COLO668 (cell line): ENCODE data around the gene KIF5A.
A peak's percentile ranks its signal among the peaks of the same experiment; 100 is the strongest.

Experiments
- DNase-seq: peaks from one replicate; lab custom pipeline; 2025; ENCODE audit not compliant: unreplicated experiment; lab: John Stamatoyannopoulos, UW

Gene KIF5A

DNA sequence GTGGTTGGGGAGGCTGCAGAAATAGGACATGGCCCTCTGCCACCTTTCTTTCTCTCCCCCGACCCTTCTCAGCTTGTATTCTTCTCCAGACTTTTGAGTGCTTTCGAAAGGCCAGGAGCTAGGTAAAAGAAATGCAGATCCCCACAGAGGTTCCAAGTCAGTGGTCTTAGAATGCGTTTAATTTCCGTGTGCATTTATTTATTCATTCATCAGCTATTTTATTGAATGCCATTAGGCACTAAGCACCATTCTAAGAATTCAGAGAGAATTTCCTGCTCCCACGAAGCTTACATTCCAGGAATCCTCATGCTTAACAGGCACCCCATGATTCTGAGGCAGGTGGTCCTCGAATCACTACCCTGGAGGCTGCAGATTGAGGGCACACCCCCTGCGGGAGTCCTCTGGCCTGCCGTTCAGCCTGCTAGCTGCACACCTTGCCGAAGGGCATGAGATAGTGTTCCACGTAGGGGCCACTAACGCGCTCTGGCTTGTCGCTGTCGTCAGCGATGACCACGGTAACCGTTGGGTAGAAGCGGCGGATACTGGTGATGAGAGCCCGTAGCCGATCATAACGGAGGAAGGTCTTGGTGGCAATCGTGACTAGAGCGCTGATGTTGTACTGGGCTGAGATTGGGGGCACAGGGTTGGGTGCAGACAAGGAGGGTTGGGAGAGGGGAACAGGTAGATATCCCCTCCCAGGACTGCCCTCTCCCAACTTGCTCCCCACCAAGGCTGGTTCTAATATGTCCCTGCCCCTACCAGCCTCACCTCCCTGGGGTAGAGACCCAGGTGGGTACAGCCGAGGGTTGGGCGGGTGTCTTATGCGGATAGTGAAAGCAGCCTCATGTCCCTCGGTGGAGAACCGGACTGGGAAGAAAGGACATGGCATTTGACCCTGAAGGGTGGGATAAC, 78.7 kb downstream of the KIF5A start:
- DNase-seq: no peak

DNA sequence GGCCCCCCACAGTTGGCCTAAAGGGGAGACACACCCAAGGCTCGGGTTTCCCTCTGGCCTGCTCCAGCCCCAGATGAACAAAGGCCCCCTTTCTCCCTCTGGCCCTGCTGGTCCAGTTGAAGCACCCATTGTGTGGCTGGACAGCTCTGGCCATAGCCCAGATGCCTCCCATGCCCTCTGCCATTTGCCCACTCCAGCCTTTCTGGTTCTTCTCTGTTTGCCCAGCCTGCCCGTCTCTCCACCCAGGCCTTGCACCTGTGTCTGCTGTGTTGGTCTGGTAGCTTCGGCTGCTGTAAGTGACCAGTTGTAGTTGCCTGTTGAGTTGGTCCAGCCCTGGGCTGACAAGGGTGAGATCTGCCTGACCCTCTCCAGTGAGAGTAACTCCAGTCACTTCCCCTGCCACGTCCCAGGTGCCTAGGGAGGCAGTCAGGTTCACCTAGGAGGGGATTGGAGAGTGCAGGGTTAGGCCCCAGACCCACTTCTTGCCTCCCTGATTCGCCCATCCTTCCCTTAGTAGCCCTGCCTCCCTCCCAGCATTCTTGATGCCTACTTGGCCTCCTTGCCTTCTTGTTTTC, 80.1 kb downstream of the KIF5A start:
- DNase-seq: no peak

- no peak for DNase-seq
Observed at GRCh38 chr12:57630891-57631433, 81.1 kb downstream of the KIF5A start.

DNA sequence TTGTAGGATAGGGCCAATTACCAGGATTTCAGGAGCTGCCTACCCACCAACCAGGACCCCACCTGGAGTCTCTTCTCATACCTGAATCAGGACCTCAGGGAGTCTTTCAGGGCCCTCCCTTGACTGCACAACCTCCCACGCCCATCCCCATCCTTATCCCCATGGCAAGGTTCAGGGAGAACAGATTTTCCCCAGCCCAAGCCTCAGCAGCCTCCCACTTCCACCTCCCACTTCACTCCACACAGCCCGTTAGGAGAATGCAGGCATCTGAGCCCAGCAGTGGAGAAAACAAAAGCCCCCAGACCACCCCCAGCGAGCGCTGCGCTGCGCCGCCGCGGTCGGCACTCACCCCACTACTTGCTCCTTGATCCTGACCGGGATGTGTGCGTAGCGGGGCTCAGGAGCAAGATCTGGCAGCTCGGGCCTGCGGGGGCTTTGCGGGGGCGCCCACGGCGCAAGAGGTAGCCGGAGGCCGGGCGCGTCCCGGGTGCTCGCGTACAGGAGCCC, 81.8 kb downstream of the KIF5A start:
- no peak for DNase-seq

DNA sequence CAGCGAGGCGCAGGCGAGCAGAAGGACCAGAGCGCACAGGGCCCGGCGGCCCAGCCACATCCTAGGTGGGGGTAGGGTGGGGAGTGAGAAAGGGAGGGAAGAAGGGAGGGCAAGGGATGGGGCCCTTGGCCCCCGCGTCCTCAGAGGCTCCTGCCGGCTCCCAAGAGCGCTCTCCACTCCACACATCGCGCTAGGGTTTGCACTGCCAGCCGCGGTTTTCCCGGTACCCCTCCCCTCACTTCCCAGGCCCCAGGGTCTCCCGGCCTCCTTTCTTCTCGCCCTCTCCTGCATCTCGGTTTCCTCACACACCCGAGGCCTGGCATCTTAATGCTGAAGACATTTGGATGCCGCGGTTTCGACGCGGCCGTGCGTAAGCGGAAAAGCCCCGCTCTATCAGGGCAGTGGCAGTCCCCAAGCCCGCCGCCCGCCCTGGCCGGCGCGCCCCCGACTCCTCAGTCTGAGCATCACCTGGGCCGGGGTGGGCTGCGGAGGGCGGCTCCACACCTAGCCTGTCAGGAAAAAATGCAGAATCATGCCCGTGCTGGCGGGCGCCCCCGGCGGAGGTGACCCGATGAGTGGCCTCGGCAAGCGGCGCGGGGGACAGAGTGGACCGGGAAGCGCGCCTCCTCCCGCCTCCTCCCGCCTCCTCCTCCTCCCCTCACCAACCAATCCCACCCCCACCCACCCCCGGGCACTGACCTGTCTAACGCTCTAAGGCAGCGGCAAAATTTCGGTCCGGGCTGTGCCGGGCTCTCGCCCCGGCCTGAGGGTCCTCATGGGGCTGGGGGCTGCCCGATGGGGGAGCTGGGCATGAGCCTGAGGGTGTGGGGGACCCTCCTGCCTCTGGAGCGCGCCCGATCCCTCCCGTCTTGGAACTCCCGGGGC, 82.5 kb downstream of the KIF5A start:
- DNase-seq: peak; percentile 10

DNA sequence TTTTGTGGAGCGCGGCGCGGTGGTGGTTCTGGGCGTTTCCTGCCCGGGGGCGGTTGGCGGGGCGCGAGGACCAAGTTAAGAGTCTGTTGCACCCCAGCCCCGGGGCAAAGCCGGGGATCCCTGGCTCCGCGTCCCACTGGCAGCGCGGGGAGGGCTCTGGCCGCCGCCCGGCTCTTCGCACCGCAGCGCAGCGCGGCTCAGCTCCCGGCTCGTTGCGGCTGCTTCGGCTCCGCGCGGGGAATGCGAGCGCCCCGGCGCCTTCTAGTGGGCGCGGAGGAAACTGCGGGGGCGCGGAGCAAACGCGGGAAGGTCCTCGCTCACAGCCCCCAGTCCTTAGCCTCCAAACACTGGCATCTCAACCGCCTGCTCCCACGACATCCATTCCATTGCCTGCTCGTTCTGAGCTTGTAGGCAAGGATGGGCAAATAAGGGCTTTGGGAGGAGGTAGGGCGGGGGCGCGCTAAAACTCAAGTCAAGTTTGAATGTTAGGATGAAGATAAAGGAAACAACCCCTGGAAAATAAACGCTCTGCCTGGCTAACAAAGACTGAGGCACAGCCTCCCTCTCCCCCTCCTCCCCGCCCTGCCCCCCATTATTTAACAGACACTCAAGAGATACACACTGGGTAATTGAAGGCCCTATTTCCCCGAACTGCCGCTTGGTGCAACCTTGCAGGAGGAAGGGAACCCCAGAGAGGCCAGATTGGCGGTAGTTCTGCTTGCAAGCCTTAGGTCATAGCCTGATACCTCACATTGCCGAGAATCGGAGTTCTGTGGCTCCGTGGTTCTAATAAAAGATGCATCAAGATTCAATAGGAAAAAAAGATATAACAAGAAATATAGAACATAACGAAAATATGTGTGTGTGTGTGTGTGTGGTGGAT, 83.4 kb downstream of the KIF5A start, which contains the start of gene B4GALNT1:
TSS of gene B4GALNT1 (minus strand) at position 244 of the 883 bp plus-strand sequence. CDS start 1,069 bp downstream, outside the sequence.
- DNase-seq: peak; percentile 69
